ENCODE data around the gene BBOX1. TPM values are rescaled to one million over a fixed set of nuclear protein-coding genes. Genes with fewer than 3 reads are reported as not detected.
"Not testable (repeated sequence)": the region's sequence is repeated elsewhere in the genome, so short reads cannot be mapped to it uniquely, and the experiment has no call there.

Gene BBOX1, protein sequence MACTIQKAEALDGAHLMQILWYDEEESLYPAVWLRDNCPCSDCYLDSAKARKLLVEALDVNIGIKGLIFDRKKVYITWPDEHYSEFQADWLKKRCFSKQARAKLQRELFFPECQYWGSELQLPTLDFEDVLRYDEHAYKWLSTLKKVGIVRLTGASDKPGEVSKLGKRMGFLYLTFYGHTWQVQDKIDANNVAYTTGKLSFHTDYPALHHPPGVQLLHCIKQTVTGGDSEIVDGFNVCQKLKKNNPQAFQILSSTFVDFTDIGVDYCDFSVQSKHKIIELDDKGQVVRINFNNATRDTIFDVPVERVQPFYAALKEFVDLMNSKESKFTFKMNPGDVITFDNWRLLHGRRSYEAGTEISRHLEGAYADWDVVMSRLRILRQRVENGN
- polyA plus RNA-seq (2012; ENCODE audit: missing spikeins) = not detected

DNA sequence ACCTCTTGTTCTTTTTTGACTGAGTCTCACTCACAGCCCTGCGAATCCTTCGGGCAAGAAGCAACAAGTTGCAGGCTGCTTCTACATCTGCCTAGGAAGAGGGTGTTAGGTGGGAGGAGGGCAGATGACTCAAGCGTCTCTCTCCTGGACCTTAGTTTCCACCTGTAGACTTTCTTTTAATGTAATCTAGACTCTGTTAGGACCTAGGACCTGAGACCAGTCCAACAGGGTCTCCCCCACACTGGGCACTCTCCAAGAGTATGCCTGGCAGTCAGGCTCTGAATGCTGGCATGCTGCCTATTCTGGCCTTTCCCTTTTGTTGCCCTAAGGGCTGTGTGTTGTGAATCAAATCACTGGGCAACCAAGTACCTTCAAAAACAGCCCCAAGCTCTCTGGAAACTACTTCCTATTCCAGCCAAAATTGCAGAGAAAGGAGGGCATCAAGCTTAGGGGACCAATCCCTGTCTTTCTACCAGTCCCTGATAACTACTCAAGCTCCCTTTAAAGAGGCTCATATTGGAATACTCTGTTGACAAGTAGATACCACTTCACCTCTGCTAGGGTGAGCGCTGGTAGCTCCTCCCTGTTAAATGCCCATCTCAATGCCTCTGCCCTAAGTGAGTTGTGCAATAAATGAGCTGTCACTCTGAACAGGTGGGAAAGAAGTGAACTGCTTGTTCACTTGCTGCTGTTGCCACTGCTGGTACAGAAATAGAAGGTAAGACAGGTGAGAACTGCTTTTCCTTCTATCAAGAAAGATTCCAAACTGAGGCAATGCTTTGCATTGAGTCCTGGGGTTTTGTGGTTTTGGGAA lies at the start of gene BBOX1:
BBOX1 (plus strand) TSS at position 514 of the 814 bp plus-strand sequence. CDS start 14,616 bp downstream, outside the sequence.
- TF ChIP-seq POLR2AphosphoS5 (IDR thresholded peaks at IDR 0.05; ENCODE audit: low read depth, low read length) (no peak), POLR2A (IDR thresholded peaks at IDR 0.05; ENCODE audit: low read depth, low read length) (no peak), TAF1 (IDR thresholded peaks at IDR 0.05; ENCODE audit: borderline replicate concordance, low read depth, low read length) (no peak)
- FAIRE-seq (no peak), DNase-seq (ENCODE audit: insufficient read length) (no peak)

DNA sequence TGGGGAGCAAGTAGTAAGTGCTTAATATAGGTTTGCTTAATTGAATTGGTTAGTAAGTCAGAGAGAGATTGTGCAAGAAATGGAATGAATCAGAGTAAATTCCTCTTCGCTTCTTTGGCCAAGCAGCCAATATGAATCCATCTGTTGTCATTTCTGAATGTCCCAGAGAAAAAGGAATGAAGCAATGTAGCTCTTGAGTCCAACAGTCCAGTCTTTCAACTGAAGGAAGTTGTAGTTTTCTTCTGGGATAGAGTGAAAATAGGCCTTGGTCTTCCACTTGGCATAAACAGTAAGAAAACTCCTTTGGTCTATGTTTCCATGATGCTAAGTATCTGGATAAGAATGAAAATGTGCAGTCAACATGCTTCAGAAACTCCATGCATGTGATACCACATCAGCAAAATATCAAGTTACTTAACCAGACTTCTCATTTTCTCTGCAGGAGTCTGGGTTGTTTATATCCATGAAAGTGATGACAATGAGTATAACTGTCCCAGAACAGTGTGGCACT lies 48.5 kb upstream of the BBOX1 start:
- TF ChIP-seq POLR2A (IDR thresholded peaks at IDR 0.05; ENCODE audit: low read depth, low read length) (no peak), TAF1 (IDR thresholded peaks at IDR 0.05; ENCODE audit: borderline replicate concordance, low read depth, low read length) (no peak), POLR2AphosphoS5 (IDR thresholded peaks at IDR 0.05; ENCODE audit: low read depth, low read length) (no peak)
- FAIRE-seq (peak; percentile 5), DNase-seq (ENCODE audit: insufficient read length) (no peak)

DNA sequence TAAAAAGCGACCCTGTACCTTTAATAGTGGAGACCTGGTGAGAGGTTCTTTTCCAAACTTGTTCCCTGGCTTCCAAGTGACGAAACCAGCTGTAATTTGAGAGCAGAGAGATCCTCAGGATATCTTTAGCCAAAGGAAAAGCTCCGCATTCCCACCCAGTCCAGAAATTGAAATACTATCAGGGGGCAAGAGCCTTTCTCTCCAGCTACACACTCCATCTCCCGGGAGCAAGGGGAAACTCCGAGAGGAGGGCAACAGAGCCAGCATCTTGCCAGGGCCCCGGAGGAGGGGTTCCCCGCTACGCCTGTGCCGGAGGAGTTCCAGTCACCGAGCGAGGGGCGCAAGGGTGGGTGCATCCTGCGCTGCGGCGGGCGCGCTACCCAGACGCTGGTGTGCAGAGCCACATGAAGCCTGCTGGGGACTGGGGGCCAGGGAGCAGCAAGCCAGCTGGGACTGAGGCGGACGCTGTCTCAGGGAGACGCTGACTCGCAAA lies 46.6 kb upstream of the BBOX1 start, which contains the start of gene FIBIN:
FIBIN (plus strand) TSS at position 148 of the 493 bp plus-strand sequence. CDS start 415 bp downstream, outside the sequence.
- no peak for DNase-seq (ENCODE audit: insufficient read length)
- TF ChIP-seq POLR2AphosphoS5 (IDR thresholded peaks at IDR 0.05; ENCODE audit: low read depth, low read length) (no peak), TAF1 (IDR thresholded peaks at IDR 0.05; ENCODE audit: borderline replicate concordance, low read depth, low read length) (no peak), POLR2A (IDR thresholded peaks at IDR 0.05; ENCODE audit: low read depth, low read length) (no peak)

DNA sequence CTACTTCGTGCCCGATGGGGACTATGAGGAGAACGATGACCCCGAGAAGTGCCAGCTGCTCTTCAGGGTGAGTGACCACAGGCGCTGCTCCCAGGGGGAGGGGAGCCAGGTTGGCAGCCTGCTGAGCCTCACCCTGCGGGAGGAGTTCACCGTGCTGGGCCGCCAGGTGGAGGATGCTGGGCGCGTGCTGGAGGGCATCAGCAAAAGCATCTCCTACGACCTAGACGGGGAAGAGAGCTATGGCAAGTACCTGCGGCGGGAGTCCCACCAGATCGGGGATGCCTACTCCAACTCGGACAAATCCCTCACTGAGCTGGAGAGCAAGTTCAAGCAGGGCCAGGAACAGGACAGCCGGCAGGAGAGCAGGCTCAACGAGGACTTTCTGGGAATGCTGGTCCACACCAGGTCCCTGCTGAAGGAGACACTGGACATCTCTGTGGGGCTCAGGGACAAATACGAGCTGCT lies 46.0 kb upstream of the BBOX1 start:
- FAIRE-seq = no peak
- no peak for TF ChIP-seq POLR2A (IDR thresholded peaks at IDR 0.05; ENCODE audit: low read depth, low read length)
- no peak for TF ChIP-seq TAF1 (IDR thresholded peaks at IDR 0.05; ENCODE audit: borderline replicate concordance, low read depth, low read length)
- no peak for TF ChIP-seq POLR2AphosphoS5 (IDR thresholded peaks at IDR 0.05; ENCODE audit: low read depth, low read length)
- DNase-seq (ENCODE audit: insufficient read length) = no peak

More for the DNA sequence above, 46.6 kb upstream of the BBOX1 start, which contains the start of gene FIBIN:
- no peak for FAIRE-seq

DNA sequence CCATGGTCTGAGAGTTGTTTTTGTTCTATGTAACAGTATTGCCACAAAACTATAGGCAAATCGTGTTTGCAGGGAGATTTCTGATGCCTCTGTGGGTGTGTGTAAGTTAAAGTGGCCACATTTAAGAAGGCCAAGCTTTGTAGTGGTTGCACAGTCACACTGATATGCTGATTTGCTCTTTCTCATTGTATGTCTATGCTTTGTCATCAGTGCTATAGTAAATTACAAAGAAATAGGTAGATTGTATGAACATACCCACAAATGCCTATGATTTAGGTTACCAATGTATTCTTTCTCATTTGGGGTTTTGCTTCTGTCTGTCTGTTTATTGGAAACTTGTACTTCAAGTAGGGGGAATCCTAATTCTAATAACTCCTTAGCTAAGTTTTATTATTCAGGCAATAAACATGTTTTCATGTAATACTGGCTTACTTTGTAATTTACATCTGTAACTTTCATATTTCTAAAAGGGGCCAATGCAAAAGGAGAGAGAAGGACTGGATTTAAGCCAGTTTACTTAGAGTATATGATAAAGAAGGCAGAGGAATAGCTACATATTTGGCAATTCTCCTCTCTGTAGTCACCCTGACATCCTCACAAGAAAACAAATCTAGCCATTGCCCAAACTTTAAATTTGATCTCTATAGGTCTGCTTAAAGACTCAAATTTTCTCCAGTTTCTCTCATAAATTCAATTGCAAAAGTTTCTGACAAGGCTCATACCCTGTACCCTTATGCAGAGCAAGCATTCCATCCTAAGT lies 44.7 kb upstream of the BBOX1 start:
- no peak for FAIRE-seq
- DNase-seq (ENCODE audit: insufficient read length) = no peak
- TF ChIP-seq TAF1 (IDR thresholded peaks at IDR 0.05; ENCODE audit: borderline replicate concordance, low read depth, low read length) = no peak
- no peak for TF ChIP-seq POLR2A (IDR thresholded peaks at IDR 0.05; ENCODE audit: low read depth, low read length)
- TF ChIP-seq POLR2AphosphoS5 (IDR thresholded peaks at IDR 0.05; ENCODE audit: low read depth, low read length) = no peak

DNA sequence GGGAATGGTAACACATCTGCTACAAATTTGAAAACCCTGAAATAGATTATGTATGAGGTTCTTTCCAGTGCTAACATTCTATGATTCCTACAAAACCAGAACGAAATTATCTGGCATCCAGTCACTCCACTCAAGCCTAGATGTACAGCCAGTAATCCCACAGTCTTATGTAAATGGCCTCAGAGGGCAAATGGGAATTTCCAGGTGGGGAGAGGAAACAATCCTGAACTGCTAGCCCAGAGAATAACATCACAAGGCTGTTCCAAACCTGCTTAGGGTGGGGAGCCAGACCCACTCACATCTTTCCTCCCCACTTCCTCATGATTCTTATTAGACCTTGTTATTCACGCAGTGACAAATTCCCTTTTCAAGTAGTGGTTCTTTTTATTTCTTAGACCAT lies 43.2 kb upstream of the BBOX1 start:
- no peak for DNase-seq (ENCODE audit: insufficient read length)
- TF ChIP-seq POLR2AphosphoS5 (IDR thresholded peaks at IDR 0.05; ENCODE audit: low read depth, low read length) (no peak), POLR2A (IDR thresholded peaks at IDR 0.05; ENCODE audit: low read depth, low read length) (no peak), TAF1 (IDR thresholded peaks at IDR 0.05; ENCODE audit: borderline replicate concordance, low read depth, low read length) (no peak)
- peak; percentile 51 for FAIRE-seq

DNA sequence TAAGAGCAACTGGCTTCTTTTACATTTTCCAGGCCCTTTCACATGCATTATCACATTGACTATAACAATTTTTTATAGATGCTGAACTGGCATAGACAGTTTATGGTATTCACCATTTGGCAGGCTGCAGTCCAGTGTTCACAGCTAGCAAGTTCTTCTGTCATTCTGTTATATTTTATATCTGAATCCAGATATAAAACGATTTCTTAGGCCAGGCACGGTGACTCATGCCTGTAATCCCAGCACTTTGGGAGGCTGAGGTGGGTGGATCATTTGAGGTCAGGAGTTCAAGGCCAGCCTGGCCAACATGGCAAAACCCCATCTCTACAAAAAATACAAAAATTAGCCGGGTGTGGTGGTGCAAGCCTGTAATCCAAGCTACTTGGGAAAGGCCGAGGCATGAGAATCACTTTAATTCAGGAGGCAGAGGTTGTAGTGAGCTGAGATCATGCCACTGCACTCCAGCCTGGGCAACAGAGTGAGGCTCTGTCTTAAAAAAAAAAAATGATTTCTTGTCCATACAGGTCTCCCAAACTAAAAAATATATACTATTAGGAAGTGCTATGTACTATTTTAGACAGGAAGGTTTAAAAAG lies 39.4 kb upstream of the BBOX1 start:
- not testable (repeated sequence) for FAIRE-seq; DNase-seq (ENCODE audit: insufficient read length)

DNA sequence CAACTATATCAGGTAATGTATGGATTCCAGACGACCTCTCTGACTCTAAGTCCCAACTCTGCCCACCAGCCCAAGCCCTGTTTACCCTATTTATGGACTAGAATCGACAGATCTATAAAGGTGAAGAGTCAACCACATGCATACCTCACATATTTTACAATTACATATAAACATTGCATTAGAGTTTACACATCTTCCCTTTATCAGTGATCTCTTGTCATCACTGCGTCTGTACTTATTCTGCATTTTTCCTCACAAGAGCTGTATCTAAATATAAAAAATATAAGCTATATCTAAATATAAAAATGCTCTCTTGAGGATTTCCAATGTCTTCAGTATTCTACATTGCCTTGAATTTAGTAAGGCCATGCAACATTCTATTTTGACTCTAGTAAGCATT lies 38.2 kb upstream of the BBOX1 start:
- TF ChIP-seq POLR2AphosphoS5 (IDR thresholded peaks at IDR 0.05; ENCODE audit: low read depth, low read length) (no peak), TAF1 (IDR thresholded peaks at IDR 0.05; ENCODE audit: borderline replicate concordance, low read depth, low read length) (no peak), POLR2A (IDR thresholded peaks at IDR 0.05; ENCODE audit: low read depth, low read length) (no peak)
- no peak for FAIRE-seq
- no peak for DNase-seq (ENCODE audit: insufficient read length)

DNA sequence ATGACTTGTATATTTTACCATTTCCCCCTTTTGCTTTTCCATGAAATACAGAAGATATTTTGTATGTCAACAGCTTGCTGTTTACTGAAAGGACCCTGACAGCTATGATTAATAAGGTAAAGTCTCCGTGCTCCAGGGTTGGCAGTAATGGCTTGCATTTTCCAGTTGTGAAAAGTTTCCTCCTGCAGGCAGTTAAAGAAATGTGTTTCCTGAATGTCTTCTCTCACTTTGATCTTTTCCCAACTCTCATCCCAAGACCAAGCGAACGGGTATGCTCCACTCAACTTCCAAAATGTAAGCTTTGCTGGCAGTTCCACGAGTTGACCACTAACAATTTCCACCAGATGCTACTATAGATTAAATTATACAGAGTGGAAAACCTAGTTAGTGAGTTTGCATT lies 37.8 kb upstream of the BBOX1 start:
- no peak for TF ChIP-seq TAF1 (IDR thresholded peaks at IDR 0.05; ENCODE audit: borderline replicate concordance, low read depth, low read length)
- no peak for TF ChIP-seq POLR2AphosphoS5 (IDR thresholded peaks at IDR 0.05; ENCODE audit: low read depth, low read length)
- no peak for TF ChIP-seq POLR2A (IDR thresholded peaks at IDR 0.05; ENCODE audit: low read depth, low read length)
- FAIRE-seq = no peak
- DNase-seq (ENCODE audit: insufficient read length) = no peak

DNA sequence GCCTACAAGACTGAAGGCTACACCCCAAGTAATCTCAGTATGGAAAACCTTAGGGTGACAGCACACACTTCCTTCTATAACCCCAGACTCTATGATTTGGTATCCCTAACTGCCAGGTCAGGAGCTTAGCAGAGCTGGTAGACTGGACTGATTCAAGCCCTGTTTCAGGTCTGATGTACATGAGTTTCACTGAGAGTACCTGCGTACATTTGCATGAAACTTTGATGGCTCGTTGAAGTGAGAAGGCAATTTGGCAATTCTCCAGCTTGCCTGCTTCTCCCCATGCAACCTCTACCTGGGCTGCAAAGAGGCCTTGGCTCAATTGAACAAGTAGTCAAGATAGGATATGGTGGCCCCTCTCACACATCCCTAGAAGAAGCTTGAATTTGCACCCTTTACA lies 36.5 kb upstream of the BBOX1 start:
- FAIRE-seq (no peak), DNase-seq (ENCODE audit: insufficient read length) (no peak)
- no peak for TF ChIP-seq POLR2AphosphoS5 (IDR thresholded peaks at IDR 0.05; ENCODE audit: low read depth, low read length)
- TF ChIP-seq TAF1 (IDR thresholded peaks at IDR 0.05; ENCODE audit: borderline replicate concordance, low read depth, low read length) = no peak
- TF ChIP-seq POLR2A (IDR thresholded peaks at IDR 0.05; ENCODE audit: low read depth, low read length) = no peak

Data from GM12892 (cell line).